Stimulated activated CD4-positive, alpha-beta T cell treated with anti-CD3 and anti-CD28 coated beads, Interleukin-4, amount 100 ng/mL, for 4 hours (primary cell): ENCODE results near the gene PLCXD1.
"Not testable (repeated sequence)": the region's sequence is repeated elsewhere in the genome, so short reads cannot be mapped to it uniquely, and the experiment has no call there.

Experiments
- DNase-seq, 2 experiments: peaks; one replicate each; pipeline ENCODE4 v3.0.0-alpha.2; 2020

The PLCXD1 gene

GRCh38 chrX:318739-319578 lies 37.8 kb downstream of the PLCXD1 start, which contains the start of gene GTPBP6:
Gene GTPBP6, minus strand, starts transcription at chrX:318796. Its CDS starts 9 bp downstream, at chrX:318787.
- peak; percentile 95 to 100 for DNase-seq

GRCh38 chrX:319579-320125 lies 38.5 kb downstream of the PLCXD1 start:
- DNase-seq: peak in 1 of 2 experiments; percentile 30

- DNase-seq: no peak
Observed at GRCh38 chrX:320126-320783, 39.1 kb downstream of the PLCXD1 start.

GRCh38 chrX:323721-324628 lies 42.8 kb downstream of the PLCXD1 start:
- DNase-seq: peak in 1 of 2 experiments; percentile 37

- DNase-seq: not testable (repeated sequence)
Observed at GRCh38 chrX:324664-325063, 43.5 kb downstream of the PLCXD1 start.

GRCh38 chrX:327660-328126 lies 46.5 kb downstream of the PLCXD1 start:
- no peak for DNase-seq

- DNase-seq: no peak
Observed at GRCh38 chrX:329291-329910, 48.2 kb downstream of the PLCXD1 start.

GRCh38 chrX:330141-330725 lies 49.1 kb downstream of the PLCXD1 start:
- DNase-seq: not testable (repeated sequence)

GRCh38 chrX:330726-331150 lies 49.6 kb downstream of the PLCXD1 start:
- DNase-seq: no peak

- DNase-seq: no peak
Observed at GRCh38 chrX:331151-331824, 50.1 kb downstream of the PLCXD1 start.

- no peak for DNase-seq
Observed at GRCh38 chrX:331825-332495, 50.8 kb downstream of the PLCXD1 start.

- DNase-seq: no peak
Observed at GRCh38 chrX:332496-332860, 51.3 kb downstream of the PLCXD1 start.

- DNase-seq: no peak
Observed at GRCh38 chrX:332916-333610, 51.9 kb downstream of the PLCXD1 start.

- DNase-seq: no peak
Observed at GRCh38 chrX:333611-334311, 52.6 kb downstream of the PLCXD1 start.

- DNase-seq: no peak
Observed at GRCh38 chrX:334331-334891, 53.2 kb downstream of the PLCXD1 start.

GRCh38 chrX:334971-335757 lies 54.0 kb downstream of the PLCXD1 start:
- DNase-seq: no peak

GRCh38 chrX:335758-336155 lies 54.6 kb downstream of the PLCXD1 start:
- DNase-seq: no peak

- DNase-seq: no peak
Observed at GRCh38 chrX:336227-336626, 55.0 kb downstream of the PLCXD1 start.
